ENCODE measurements around the gene KLHL7.
A peak's percentile ranks its signal among the peaks of the same experiment; 100 is the strongest.

KLHL7 gene

DNA sequence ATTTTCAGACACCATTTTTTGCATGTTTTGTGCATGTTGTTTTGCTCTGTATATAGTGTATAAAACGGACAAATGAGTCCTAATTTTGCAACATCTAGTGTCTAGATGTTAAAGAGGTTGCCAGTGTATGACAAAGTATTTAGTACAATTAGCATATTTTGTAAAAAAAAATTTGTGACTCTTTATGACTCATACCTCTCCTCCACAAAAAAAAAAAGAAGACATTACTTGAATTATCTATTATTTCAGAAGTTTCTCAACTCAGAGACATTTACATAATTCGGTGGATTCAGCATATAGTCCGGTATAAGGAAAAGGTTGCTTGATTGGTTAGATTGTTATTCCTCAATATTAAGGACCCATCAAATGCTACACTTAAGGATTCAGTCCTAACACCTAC, 102.3 kb downstream of the KLHL7 start:
- Histone ChIP-seq H3K36me3 (replicated peaks; ENCODE audit: low read depth, low read length) (peaks cover 6% of the 10 kb centered on the region), H4K20me1 (ENCODE audit: insufficient read depth, low read length) (no peaks in the 10 kb centered on the region), H3K27ac (ENCODE audit: low read length) (no peak overlapping the region), H3K4me2 (ENCODE audit: low read length) (0 out of 2 replicates have a peak overlapping the region, but pooled peaks have one; percentile 5), H3K9me3 (ENCODE audit: insufficient read depth, low read length) (no peaks in the 10 kb centered on the region), H3K4me3 (ENCODE audit: low read length) (no peak overlapping the region), H3K9ac (ENCODE audit: low read length) (no peak overlapping the region), H3K27me3 (ENCODE audit: low read depth, low read length) (no peaks in the 10 kb centered on the region), H3K79me2 (ENCODE audit: low read length) (no peaks in the 10 kb centered on the region), H3K4me1 (ENCODE audit: low read length) (peaks cover 9% of the 10 kb centered on the region), H2AFZ (ENCODE audit: low read depth, low read length) (no peak overlapping the region)
- TF ChIP-seq EZH2phosphoT487 (IDR thresholded peaks at IDR 0.05; ENCODE audit: low read depth) = no peak
- TF ChIP-seq, protein P1, sequence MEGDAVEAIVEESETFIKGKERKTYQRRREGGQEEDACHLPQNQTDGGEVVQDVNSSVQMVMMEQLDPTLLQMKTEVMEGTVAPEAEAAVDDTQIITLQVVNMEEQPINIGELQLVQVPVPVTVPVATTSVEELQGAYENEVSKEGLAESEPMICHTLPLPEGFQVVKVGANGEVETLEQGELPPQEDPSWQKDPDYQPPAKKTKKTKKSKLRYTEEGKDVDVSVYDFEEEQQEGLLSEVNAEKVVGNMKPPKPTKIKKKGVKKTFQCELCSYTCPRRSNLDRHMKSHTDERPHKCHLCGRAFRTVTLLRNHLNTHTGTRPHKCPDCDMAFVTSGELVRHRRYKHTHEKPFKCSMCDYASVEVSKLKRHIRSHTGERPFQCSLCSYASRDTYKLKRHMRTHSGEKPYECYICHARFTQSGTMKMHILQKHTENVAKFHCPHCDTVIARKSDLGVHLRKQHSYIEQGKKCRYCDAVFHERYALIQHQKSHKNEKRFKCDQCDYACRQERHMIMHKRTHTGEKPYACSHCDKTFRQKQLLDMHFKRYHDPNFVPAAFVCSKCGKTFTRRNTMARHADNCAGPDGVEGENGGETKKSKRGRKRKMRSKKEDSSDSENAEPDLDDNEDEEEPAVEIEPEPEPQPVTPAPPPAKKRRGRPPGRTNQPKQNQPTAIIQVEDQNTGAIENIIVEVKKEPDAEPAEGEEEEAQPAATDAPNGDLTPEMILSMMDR (IDR thresholded peaks at IDR 0.05; ENCODE audit: low read depth, low read length) = no peak

- TF ChIP-seq EZH2phosphoT487 (IDR thresholded peaks at IDR 0.05; ENCODE audit: low read depth) = no peak
- TF ChIP-seq, protein P1 (IDR thresholded peaks at IDR 0.05; ENCODE audit: low read depth, low read length) = no peak
- H3K9ac ChIP-seq (ENCODE audit: low read length) = no peak overlapping the region
- H3K27me3 ChIP-seq (ENCODE audit: low read depth, low read length) = no peaks in the 10 kb centered on the region
- no peaks in the 10 kb centered on the region for H4K20me1 ChIP-seq (ENCODE audit: insufficient read depth, low read length)
- H3K36me3 ChIP-seq (replicated peaks; ENCODE audit: low read depth, low read length) = peaks cover 3% of the 10 kb centered on the region
- H3K27ac ChIP-seq (ENCODE audit: low read length) = no peak overlapping the region
- peaks cover 9% of the 10 kb centered on the region for H3K4me1 ChIP-seq (ENCODE audit: low read length)
- H3K4me3 ChIP-seq (ENCODE audit: low read length) = no peak overlapping the region
- no peaks in the 10 kb centered on the region for H3K9me3 ChIP-seq (ENCODE audit: insufficient read depth, low read length)
- no peak overlapping the region for H2AFZ ChIP-seq (ENCODE audit: low read depth, low read length)
- H3K4me2 ChIP-seq (ENCODE audit: low read length) = 0 out of 2 replicates have a peak overlapping the region, but pooled peaks have one; percentile 5
- H3K79me2 ChIP-seq (ENCODE audit: low read length) = no peaks in the 10 kb centered on the region
These were observed 102.7 kb downstream of the KLHL7 start for GRCh38 chr7:23208316-23208715.

GRCh38 chr7:23210506-23210905, 104.9 kb downstream of the KLHL7 start:
- Histone ChIP-seq H3K36me3 (replicated peaks; ENCODE audit: low read depth, low read length) (no peaks in the 10 kb centered on the region), H3K79me2 (ENCODE audit: low read length) (no peaks in the 10 kb centered on the region), H3K4me2 (ENCODE audit: low read length) (no peak overlapping the region), H3K27me3 (ENCODE audit: low read depth, low read length) (no peaks in the 10 kb centered on the region), H3K9ac (ENCODE audit: low read length) (no peak overlapping the region), H3K9me3 (ENCODE audit: insufficient read depth, low read length) (no peaks in the 10 kb centered on the region), H3K27ac (ENCODE audit: low read length) (no peak overlapping the region), H3K4me3 (ENCODE audit: low read length) (no peak overlapping the region), H2AFZ (ENCODE audit: low read depth, low read length) (no peak overlapping the region), H3K4me1 (ENCODE audit: low read length) (peaks cover 9% of the 10 kb centered on the region), H4K20me1 (ENCODE audit: insufficient read depth, low read length) (no peaks in the 10 kb centered on the region)
- TF ChIP-seq, protein P1 (IDR thresholded peaks at IDR 0.05; ENCODE audit: low read depth, low read length) = no peak
- no peak for TF ChIP-seq EZH2phosphoT487 (IDR thresholded peaks at IDR 0.05; ENCODE audit: low read depth)

- TF ChIP-seq, protein P1 (IDR thresholded peaks at IDR 0.05; ENCODE audit: low read depth, low read length) = no peak
- TF ChIP-seq EZH2phosphoT487 (IDR thresholded peaks at IDR 0.05; ENCODE audit: low read depth) = no peak
- Histone ChIP-seq H3K4me1 (ENCODE audit: low read length) (peaks cover 9% of the 10 kb centered on the region), H3K9me3 (ENCODE audit: insufficient read depth, low read length) (no peaks in the 10 kb centered on the region), H2AFZ (ENCODE audit: low read depth, low read length) (no peak overlapping the region), H4K20me1 (ENCODE audit: insufficient read depth, low read length) (no peaks in the 10 kb centered on the region), H3K4me3 (ENCODE audit: low read length) (no peak overlapping the region), H3K27ac (ENCODE audit: low read length) (no peak overlapping the region), H3K27me3 (ENCODE audit: low read depth, low read length) (no peaks in the 10 kb centered on the region), H3K79me2 (ENCODE audit: low read length) (no peaks in the 10 kb centered on the region), H3K36me3 (replicated peaks; ENCODE audit: low read depth, low read length) (no peaks in the 10 kb centered on the region), H3K4me2 (ENCODE audit: low read length) (no peak overlapping the region), H3K9ac (ENCODE audit: low read length) (no peak overlapping the region)
These were observed 106.0 kb downstream of the KLHL7 start for GRCh38 chr7:23211589-23211988.
